NCI-H2107 (cell line): Measurements from ENCODE around the gene COL12A1.
A peak's percentile ranks its signal among the peaks of the same experiment; 100 is the strongest.

Source experiments
- DNase-seq: peaks from one replicate; lab custom pipeline; 2025; lab: John Stamatoyannopoulos, UW

Gene COL12A1

DNA sequence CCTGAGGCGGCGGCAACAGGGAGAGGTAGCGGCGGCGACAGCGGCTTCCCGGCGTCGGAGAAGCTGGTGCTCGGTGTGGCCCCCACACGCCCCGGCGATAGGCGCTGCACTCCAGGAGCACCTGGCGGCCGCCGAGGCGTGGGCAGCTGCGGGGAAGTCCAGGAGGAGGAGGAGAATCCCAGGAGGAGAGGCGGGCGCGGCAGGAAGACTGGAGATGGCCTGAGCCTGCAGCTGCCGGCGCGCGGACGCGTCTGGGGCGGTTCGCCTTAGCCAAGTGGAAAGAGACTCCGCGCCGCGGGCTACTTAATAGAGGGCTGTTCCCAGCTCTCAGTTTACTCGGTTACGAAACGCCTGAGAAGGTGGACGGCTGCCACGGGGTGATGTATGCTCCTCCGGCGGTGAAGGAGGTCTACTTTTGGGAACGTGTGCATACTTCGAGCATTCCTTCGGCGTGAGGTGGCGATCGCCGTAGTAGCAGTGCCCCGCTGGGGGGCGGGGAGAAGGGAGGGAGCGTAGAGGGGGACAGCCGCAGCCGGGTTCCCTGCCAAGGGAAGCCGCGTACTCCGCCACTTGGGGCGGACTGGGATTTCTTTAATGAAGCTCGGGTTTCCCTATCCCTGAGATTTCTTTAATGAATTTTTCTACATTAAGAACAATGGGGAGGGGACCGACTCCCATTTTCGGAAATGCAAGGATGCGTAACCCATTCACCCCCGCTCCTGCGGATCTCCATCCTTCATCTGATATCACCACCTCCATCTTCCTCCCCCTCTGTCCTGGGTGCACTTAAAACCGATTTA, at the start of gene COL12A1:
TSS of gene COL12A1 (minus strand) at position 278 of the 800 bp plus-strand sequence. CDS start 3,261 bp downstream, outside the sequence.
- DNase-seq: no peak

GRCh38 chr6:75250552-75250951, 44.7 kb upstream of the COL12A1 start:
- no peak for DNase-seq

- no peak for DNase-seq
These were observed 44.0 kb upstream of the COL12A1 start for GRCh38 chr6:75249837-75250236.

DNA sequence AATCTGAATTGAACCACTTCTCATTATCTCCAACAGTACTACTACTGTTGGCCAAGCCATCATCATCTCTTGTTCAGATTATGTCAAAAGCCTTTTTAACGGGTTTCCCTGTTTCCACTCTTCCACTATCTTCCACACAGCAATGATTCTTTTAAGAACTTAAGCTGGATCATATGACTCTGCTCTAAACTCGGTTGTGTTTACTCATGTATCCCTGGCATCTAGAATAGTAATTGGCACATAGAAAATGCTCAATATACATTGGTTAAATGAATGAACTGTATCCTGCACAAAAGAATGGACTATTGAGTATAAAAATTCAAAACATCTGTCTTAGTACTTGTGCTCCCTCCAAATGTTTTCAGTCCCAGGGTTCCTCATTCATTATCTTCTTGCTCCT, 40.5 kb upstream of the COL12A1 start:
- DNase-seq: no peak

DNA sequence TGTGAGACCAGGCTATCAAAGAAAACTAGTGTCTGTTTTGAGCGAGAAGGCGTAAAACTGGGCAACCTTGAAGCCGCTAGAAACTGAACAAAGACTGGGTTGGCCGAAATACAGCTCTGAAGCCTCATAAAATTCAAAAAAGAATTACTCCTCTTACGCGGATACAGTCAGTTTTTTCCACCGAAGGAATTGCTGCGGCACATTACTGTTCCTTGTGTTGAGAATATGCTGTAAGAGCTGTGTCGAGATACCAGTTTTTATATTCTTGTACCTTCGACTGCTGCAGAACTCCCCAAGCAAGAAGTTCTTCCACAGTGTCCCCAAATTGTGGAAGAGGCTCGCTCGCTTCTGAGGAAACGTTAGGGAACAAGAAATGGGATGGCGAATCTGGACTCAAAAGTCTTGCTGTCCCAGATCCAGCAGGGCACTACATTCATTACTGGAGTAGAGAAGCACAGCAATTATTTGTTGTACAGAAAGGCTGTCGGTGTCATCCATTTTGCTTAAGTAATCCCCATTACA, 38.3 kb upstream of the COL12A1 start:
- DNase-seq: no peak

DNA sequence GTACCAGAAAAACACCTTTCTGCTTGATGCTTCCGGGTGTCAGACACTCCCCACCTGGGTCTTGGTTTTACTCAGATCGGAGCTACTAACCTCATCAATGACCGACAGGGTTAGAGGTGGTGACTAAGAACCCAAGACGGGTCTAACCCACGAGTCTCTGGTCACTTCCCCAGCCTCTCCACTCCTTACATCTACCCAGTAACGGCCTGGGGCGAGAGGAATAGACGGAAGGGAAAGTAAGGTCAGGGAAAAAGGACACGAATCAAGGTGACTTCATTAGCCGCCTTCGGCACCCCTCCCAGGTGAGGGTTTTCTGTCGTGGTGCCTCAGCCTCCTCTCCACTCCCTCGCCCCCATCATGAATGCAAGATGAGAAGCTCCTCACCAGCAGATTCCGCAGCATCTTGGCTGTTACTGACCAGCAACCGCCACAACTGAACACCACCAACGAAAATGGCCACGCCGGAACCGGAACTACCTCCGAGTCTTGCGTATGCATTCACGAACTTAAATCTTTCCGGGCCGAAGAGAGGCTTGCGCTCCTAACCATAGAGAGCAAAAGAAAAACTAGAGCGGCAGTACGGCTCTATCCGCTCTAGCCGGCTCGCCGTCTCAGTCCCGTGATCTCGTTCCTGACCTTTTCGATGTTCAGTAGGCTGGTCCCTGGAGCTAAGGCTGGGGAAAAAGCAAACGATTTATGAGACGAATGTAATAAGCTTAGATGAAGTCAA, 37.6 kb upstream of the COL12A1 start, which contains the start of gene COX7A2:
TSS of gene COX7A2 (minus strand) at position 469 of the 730 bp plus-strand sequence. CDS start at position 402, 67 bp downstream.
- DNase-seq: peak; percentile 82

GRCh38 chr6:75236630-75237029, 30.8 kb upstream of the COL12A1 start:
- DNase-seq: no peak

GRCh38 chr6:75235271-75235670, 29.4 kb upstream of the COL12A1 start:
- no peak for DNase-seq

DNA sequence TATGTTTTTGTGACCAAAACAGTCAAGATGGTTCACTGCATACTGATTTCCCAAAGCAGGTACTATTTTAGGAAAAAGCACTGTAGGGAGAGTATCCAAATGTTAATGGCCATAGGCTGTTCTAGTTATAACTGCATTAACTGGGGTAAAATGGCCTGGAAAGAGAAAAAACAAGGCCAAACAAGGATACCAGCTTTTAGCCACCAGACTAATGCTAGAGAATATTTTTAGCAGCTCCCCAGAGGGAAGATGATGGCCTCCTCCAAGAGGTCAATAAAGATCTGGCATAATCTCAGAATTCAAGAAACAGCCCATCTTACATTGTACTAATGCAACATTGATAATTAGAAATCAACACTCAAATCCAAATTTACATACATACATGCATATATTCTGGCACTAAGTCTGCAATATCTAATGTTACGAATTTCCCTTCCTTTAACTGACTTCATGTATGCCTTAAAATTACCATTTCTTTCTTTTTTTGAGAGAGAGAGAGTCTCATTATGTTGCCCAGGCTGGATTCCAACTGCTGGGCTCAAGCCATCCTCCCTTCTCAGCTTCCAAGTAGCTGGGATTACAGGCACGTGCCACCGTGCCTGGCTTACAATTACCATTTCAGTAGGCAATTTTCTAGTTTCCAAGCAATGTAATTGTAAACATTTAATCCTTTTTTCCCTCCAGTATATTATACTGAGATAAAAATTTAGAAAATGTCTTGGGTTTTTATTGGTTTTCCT, 28.4 kb upstream of the COL12A1 start:
- no peak for DNase-seq

- DNase-seq: peak; percentile 13
These were observed 27.3 kb upstream of the COL12A1 start for GRCh38 chr6:75233092-75233615.

DNA sequence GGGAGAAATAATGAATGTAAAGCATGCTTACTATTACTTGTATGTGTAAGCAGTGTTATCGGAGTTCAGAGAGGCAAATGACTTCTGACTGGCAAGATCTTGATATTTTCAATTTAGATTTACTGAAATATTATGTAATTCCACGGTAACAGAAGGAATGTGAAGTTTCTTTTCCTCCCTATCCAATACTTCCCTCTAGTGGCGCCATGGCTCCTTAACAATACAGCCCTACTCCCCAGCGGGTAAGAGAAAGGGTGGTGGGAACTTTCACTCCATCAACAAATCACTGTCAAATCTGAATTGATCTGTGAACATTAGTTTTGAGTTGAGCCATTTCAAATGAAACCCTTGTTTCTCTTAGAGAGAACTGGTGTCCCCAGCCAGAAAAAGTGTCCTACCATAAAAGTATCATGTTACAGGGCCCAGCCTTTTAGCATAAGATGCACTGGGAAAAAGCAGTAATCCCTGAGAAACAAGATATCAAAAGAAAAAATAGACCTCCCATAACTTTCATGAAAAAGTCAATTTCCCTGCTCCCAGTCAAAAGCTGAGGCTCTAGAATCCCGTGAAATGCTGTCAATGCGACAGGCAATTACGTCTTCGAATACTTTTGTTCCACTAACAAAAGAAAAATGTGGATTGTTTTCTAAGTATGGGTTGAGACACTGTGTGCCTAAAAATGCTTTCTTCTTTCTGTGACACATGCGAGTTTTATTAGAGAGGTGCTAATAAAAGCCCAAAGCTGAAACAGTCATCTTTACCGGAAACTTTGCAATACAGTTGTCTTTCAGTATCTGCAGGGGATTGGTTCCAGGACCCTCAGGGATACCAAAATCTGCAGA, 24.9 kb upstream of the COL12A1 start:
- DNase-seq: no peak

DNA sequence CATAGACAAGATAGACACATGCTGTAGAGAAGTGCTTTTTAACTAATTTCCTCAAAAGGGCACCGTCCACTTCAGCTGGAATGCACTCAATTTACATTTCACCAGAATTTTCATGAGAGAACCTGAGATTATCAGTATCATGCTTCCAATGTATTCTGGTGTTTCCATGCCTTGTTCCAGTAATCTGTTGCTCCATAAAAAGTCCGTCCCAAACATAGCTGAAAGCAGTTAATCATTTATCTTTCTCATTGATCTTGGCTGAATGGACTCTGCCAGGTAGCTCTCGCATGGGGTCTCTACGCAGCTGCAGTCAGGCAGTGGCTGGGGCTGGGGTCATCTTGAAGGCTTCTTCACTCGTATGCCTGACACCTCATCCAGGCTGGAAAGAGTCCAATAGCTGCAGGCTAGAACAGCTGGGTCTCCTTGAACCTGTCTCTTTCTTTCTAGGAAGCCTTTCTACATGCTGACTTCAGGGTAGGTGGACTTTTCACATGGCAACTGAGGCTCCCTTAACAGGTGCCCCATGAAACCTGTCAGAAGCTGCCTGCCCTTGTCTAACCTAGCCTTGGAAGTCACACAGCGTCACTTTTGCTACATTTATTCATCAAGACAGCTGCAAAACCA, 18.6 kb upstream of the COL12A1 start:
- no peak for DNase-seq

DNA sequence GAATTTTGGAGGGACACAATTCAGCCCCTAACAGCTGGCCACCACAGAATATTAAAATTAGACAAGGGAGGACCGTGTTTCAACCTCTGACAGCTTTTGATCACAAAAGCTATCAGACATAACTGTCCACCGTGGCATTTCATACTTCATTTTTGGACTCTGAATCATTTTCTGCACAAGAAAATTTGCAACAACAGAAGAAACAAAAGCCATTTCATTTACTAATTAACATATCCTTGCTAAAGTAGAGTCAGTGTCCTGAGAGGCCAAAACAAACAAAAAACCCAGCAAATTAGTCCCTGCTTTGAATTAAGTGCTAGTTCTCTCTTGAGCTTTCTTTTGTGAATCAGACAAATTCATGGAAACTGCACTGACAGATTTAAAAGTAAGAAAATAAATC, 17.6 kb upstream of the COL12A1 start:
- no peak for DNase-seq

DNA sequence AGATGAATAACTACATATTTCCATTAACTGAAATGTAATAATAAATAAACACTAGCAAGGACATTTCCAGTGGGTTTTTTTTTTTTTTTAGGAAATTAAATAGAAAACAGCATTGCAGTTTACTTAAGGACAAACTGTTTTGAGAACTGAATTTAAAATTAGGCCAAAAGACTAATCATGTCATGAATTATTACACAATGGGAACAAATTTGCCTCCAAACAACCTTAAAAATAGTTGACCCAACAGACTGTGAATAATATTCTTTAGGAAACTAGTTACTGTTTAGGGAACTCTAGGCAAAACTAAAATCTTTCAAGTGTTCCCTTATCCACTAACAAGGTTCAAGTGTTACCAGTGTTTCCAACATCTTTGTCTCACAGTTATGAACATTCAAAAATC, 16.4 kb upstream of the COL12A1 start:
- DNase-seq: no peak

DNA sequence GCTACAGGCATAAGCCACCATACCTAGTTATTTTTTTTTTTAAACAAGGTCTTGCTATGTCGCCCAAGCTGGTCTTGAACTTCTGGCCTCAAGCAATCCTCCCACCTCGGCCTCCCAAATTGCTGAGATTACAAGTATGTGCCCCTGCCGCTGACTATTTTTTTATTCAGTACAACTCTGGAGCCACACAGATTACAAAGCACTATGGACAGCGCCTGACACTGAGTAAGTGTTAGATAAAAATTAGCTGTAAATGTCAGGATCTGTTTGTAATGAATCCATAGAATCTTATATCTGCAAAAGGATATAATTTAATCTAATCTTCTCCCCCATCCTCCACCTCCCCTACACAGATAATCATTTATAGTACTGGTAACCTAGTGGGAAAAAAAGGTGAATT, 15.3 kb upstream of the COL12A1 start:
- no peak for DNase-seq

DNA sequence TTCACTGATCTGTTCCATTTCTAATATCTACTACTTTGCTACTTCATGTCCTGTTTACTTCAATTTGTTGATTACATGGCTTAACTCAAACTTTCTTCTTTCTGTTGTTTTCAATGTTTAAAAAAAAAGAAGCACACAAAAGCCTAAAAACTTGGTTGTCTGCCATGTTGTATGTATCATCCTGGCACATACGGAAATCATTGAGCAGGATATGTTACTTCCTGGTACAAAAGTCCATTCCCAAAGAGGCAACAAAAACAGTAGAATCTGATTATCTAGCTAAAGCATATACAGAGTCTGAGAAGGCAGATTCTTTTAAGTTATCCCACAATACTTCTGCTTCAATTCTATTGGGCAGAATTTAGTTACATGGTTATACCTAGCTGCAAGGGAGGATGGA, 14.5 kb upstream of the COL12A1 start:
- DNase-seq: no peak

DNA sequence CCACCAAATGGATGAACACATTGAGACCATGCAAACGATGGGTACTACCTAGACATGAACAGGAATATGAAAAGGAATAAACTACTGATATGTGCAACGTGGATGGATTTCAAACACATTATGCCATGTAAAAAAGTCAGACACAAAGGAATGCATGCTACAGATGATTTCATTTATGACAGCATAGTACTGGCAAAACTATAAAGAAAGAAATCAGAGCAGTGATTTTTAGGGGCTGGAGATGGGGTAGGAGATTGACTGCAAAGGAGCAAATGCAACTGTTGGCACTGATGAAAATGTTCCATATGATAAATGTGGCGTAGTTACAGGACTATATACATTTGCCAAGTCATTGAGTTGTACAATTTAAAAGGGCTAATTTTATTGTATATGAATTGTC, 13.4 kb upstream of the COL12A1 start:
- DNase-seq: no peak

DNA sequence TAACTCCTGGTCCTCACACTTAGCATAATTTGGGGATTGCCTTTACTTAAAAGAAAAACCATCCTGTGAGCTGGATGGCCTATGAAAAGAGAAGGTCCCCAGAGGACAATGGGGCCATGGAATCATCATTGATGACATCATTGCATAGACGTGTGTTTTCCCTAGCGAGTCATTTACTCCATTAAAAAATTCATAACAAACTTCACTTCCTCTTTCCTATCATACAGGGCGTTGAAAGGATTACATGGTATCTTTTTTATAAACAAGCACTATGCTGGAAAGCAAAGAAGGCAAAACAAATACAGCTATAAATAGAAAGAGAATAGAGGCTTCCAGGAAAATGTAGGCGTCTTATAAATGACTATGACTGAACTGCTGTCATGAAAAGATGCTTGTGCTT, 11.3 kb upstream of the COL12A1 start:
- DNase-seq: no peak

GRCh38 chr6:75215291-75215690, 9.4 kb upstream of the COL12A1 start:
- DNase-seq: no peak

GRCh38 chr6:75213732-75214131, 7.9 kb upstream of the COL12A1 start:
- DNase-seq: no peak

DNA sequence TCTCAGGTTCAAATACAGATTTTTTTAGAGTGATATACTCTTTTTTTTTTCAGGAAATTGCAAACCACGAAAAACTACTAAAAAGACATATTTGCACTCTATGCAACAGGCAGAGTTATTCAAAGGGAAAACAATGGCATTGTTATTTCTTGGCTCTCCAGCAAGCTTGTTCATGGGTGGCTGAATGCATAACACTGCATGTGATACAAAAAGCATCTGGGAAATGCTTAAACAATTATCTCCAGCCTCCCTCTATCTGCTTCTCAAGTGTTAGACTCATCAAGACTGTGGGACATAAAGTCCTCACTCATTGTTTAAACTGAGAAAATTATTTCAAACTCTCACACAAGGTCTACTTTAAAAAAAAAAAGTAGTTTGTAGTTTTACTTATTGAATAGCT, 7.3 kb upstream of the COL12A1 start:
- DNase-seq: no peak
